ENCODE data around the gene ABCB9. TPM values are rescaled to one million over a fixed set of nuclear protein-coding genes. Genes with fewer than 3 reads are reported as not detected.

Gene ABCB9
- total RNA-seq, 1 donor from 2014 or later, result 4.0 TPM

DNA sequence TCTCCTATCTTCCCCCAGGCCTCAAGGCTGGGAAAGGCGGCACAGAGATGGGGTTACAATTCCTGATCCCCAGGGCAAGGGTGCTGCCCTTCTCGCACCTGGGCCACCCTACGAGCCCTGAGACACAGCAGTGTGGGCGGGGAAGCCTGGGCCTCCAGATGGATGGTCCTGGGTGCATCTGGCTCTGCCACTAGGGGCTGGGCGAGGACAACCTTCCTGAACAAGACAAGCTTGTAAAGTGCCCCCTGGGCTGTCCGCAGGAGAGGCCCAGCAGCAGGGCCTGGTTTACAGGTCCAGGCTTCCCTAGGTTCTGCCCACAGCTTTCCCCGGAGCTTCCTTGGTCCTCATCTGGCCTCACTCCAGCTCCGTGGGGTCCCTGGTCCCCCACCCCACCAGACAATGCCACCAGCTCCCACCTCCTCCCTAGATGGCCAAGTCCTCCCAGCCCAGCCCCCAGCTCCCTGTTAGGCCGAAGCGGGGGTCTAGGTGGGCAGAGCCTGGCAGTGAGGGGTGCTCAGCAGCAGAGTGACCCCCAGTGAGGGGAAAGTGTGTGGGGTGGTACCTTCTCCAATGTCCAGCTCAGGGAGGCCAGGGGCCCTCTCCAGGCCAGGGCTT lies 23.1 kb upstream of the ABCB9 start:
- no peak overlapping the region for H3K4me3 ChIP-seq (ENCODE audit: low read depth, low read length)
- no peak for DNase-seq (ENCODE audit: low read depth)
- TF ChIP-seq, protein P1, sequence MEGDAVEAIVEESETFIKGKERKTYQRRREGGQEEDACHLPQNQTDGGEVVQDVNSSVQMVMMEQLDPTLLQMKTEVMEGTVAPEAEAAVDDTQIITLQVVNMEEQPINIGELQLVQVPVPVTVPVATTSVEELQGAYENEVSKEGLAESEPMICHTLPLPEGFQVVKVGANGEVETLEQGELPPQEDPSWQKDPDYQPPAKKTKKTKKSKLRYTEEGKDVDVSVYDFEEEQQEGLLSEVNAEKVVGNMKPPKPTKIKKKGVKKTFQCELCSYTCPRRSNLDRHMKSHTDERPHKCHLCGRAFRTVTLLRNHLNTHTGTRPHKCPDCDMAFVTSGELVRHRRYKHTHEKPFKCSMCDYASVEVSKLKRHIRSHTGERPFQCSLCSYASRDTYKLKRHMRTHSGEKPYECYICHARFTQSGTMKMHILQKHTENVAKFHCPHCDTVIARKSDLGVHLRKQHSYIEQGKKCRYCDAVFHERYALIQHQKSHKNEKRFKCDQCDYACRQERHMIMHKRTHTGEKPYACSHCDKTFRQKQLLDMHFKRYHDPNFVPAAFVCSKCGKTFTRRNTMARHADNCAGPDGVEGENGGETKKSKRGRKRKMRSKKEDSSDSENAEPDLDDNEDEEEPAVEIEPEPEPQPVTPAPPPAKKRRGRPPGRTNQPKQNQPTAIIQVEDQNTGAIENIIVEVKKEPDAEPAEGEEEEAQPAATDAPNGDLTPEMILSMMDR (conservative IDR thresholded peaks at IDR 0.05; ENCODE audit: low read depth, low read length), result no peak

DNA sequence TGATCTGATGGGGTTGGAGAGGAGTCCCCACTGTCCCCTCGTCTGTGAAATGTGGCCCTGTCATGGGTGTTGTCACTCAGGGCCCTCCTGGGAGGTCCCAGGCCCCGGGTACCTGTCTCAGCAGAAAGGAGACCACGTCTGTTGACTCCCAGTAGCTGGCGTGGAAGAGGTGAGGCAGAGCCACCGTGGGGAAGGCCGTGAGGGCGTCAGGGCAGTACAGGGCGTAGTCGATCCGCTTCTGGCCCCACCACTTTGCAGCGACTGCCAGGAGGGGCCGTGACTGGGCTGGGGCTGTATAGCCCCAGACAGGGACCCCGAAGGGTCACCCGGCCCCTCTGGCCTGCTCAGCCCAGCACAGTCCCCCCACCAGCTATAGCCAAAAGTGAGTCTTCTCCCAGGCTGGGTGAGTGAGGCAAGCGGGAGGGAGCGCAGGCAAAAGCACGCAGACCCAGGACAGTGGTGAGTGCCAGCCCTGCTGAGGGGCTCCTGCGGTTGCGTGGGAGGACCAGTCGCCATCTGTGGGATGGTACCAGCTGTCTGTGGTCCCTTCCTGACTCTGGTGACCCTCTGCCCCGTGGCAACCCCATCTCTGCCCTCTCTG lies 22.4 kb upstream of the ABCB9 start:
- no peak overlapping the region for H3K4me3 ChIP-seq (ENCODE audit: low read depth, low read length)
- no peak for DNase-seq (ENCODE audit: low read depth)
- TF ChIP-seq, protein P1 (conservative IDR thresholded peaks at IDR 0.05; ENCODE audit: low read depth, low read length), result no peak

DNA sequence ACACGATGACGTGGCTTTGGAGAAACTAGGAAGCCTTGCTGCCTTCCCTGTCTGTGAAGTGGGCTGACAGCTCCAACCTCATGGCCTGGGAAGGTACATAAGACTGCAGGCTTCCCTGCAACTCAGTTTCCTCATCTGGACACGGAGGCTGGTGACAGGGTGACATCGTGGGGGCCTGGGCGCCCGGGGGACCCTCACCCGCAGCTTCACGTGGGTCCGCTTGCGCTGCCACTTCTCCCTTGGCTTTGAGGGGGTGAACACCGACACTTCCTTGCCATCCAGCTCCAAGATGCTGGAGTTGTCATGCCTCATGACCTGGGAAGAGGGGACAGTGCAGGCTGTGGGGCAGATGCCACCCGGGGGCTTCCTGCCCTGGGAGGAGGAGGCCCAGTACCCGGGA lies 21.8 kb upstream of the ABCB9 start:
- H3K4me3 ChIP-seq (ENCODE audit: low read depth, low read length), result no peak overlapping the region
- TF ChIP-seq, protein P1 (conservative IDR thresholded peaks at IDR 0.05; ENCODE audit: low read depth, low read length), result no peak
- DNase-seq (ENCODE audit: low read depth), result no peak

DNA sequence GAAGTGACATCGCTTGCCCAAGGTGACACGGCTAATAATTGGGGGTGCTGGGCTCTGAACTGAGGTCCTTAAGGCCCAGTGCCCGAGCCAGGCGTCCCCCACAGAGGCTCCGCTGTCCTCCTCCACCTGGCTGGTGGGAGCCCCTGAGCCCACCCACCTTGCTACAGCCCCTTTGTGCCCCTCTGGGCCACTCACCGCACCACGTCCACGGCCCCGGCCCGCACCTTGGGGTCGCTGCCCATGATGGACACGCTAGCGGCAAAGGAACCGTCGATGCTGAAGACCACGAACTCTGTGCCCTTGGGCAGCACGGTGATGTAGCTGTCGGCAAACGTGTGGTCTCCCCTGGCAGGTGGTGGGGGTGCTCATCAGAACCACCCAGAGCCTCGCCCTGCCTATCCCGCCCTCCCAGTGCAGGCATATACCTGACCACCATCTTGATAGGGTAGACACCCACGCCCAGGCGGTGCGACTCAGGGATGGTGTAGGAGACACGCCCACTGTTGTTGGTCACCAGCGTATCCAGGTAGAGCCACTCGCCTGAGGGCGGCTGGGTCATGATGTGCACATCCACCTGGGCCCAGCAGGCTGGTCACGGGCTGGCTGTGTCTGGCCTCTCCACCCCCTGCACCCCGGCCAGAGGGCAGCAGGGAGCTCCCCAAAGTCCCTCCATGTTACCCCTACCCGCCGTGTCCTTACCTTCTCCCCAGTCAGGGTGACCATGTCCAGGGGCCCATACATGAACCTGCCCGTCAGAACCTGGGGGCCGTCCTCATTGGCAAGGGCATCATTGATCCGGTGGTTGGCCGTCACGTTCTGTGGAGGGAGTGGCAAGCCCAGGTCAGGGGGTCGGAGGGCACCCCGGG lies 21.1 kb upstream of the ABCB9 start:
- no peak overlapping the region for H3K4me3 ChIP-seq (ENCODE audit: low read depth, low read length)
- DNase-seq (ENCODE audit: low read depth), result no peak
- TF ChIP-seq, protein P1 (conservative IDR thresholded peaks at IDR 0.05; ENCODE audit: low read depth, low read length), result no peak

DNA sequence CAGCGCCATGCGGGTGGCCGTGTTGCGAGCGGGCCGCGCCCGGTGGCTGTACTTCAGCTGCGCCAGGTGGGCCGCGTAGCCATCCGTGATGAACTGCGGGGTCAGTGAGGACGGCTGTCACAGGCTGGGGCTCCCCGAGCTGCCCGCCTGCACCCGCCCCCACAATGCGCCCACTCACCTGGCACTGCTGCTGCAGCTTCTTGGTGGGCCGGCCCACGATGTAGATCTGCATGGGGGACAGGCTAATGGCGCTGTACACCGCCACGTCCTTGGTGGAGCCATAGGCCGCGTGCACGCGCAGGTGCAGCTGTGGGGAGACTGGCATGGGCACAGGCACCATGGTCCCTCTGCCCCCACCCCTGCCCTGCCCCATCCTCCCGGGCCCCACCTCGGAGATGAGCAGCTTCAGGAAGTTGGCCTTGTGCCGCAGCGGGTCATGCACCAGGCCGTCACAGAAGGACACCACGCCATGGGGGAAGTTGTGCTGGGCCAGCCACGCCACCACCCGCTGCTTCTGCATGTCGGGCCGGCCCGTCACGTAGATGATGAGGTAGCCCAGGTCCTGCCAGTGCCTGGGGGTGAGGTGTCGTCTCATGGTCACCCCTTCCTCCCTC lies 20.1 kb upstream of the ABCB9 start:
- TF ChIP-seq, protein P1 (conservative IDR thresholded peaks at IDR 0.05; ENCODE audit: low read depth, low read length), result no peak
- DNase-seq (ENCODE audit: low read depth), result no peak
- H3K4me3 ChIP-seq (ENCODE audit: low read depth, low read length), result no peak overlapping the region

DNA sequence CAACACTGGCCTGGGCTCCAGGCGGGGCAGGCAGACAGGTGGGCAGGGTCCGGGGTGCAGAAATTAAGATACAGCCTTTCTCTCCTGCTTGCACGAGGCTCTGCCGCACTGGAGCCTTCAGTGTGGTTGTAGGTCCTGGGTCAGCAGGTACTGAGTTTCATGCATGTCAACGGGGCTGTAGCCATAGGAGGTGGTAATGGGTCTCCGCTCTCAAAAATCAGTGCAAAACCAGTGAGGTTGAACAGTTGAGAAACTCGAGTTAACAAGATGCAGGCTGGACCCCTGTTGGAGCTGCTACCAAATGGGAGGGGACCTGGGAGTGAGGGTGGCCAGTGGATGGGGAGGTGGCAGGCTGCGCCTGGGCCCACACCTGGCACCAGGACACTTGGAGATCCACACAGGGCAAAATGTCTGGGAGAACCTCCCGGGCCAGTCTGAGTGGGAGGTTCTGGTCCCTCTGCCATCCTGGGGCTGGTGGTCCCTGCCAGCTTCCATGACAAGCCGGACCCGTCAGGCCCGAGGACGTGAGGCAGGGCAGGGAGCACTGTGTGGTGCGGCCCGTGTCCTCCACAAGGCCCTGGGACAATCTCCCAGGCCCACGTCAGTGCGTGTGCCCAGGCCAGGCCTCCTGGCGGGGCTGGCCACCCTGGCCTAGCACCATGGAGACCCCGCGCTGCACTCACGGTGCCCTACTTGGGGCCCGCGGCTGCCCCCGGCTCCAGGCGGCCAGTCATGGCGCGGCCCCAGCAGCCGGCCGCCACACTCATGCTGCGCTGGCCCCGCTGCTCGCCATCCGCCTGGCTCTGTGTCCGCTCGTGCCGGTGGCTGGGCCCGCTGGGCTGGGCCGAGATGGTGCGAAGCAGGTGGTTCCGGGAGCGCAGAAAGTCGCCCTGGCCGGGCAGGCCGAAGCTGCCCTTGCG lies 19.3 kb upstream of the ABCB9 start:
- H3K4me3 ChIP-seq (ENCODE audit: low read depth, low read length), result no peak overlapping the region
- DNase-seq (ENCODE audit: low read depth), result no peak
- TF ChIP-seq, protein P1 (conservative IDR thresholded peaks at IDR 0.05; ENCODE audit: low read depth, low read length), result no peak

All from epithelial cell of proximal tubule (primary cell).